Airway epithelial cell (primary cell): ENCODE data around the gene NUP188. TPM values are rescaled to one million over a fixed set of nuclear protein-coding genes. Genes with fewer than 3 reads are reported as not detected.

Experiments used
- total RNA-seq: library from RNA; depleted of rRNA; stranded (reverse); fragments of >200 nt; gene quantifications from 2 replicates; pipeline ENCODE4 v1.2.3, GENCODE V29; 2015

The NUP188 gene
- total RNA-seq = 60.2 and 64.0 TPM in 2 replicates

GRCh38 chr9:128947527-128948301 lies at the start of gene NUP188, which contains the start of gene DOLK:
TSS of gene NUP188 (plus strand) at chr9:128947699. CDS start at chr9:128947720, 21 bp downstream.
TSS of gene DOLK (minus strand) at chr9:128947603. CDS start at chr9:128947303, 300 bp downstream.

GRCh38 chr9:128920381-128921058 lies 27.0 kb upstream of the NUP188 start, which contains the start of gene PHYHD1:
TSS of gene PHYHD1 (plus strand) at chr9:128920982. CDS start at chr9:128922324, 1,342 bp downstream.

GRCh38 chr9:129028192-129028966 lies 80.9 kb downstream of the NUP188 start, which contains the start of gene SH3GLB2:
TSS of gene SH3GLB2 (minus strand) at chr9:129028331. CDS start at chr9:129028154, 177 bp downstream.

GRCh38 chr9:129036241-129036922 lies 88.9 kb downstream of the NUP188 start, which contains the start of gene MIGA2:
TSS of gene MIGA2 (plus strand) at chr9:129036626. CDS start at chr9:129040595, 3,969 bp downstream.

Other genes starting within 250 kb of the NUP188 start
- 5.8 and 6.3 TPM in 2 replicates for gene PKN3, start 245.2 kb upstream of the NUP188 start, total RNA-seq
- gene ZDHHC12, start 223.6 kb upstream of the NUP188 start, total RNA-seq = 143 and 144 TPM in 2 replicates
- gene ZER1, start 175.8 kb upstream of the NUP188 start, total RNA-seq = 22.3 and 30.7 TPM in 2 replicates
- gene TBC1D13, start 160.4 kb upstream of the NUP188 start, total RNA-seq = 16.9 and 18.1 TPM in 2 replicates
- 48.5 and 53.8 TPM in 2 replicates for gene ENDOG, start 129.2 kb upstream of the NUP188 start, total RNA-seq
- gene SPOUT1, start 117.9 kb upstream of the NUP188 start, total RNA-seq = 31.3 and 31.5 TPM in 2 replicates
- 14.4 and 19.9 TPM in 2 replicates for gene KYAT1, start 65.7 kb upstream of the NUP188 start, total RNA-seq
- gene LRRC8A, start 65.6 kb upstream of the NUP188 start, total RNA-seq = 249 and 268 TPM in 2 replicates
- gene PHYHD1, start 26.7 kb upstream of the NUP188 start, total RNA-seq = 6.3 and 9.1 TPM in 2 replicates
- gene DOLK, start 96 bp upstream of the NUP188 start, total RNA-seq = 25.6 and 28.4 TPM in 2 replicates
- gene SH3GLB2, start 80.6 kb downstream of the NUP188 start, total RNA-seq = 55.0 and 60.2 TPM in 2 replicates
- 12.4 and 22.6 TPM in 2 replicates for gene MIGA2, start 88.9 kb downstream of the NUP188 start, total RNA-seq
- 16.2 and 18.7 TPM in 2 replicates for gene DOLPP1, start 133.4 kb downstream of the NUP188 start, total RNA-seq
- gene CRAT, start 163.1 kb downstream of the NUP188 start, total RNA-seq = 27.1 and 30.2 TPM in 2 replicates
- 92.2 and 101 TPM in 2 replicates for gene PTPA, start 163.7 kb downstream of the NUP188 start, total RNA-seq
- 39.1 and 52.2 TPM in 2 replicates for gene IER5L, start 230.6 kb downstream of the NUP188 start, total RNA-seq